ENCODE data around the gene ENPP5. TPM values are rescaled to one million over a fixed set of nuclear protein-coding genes. Genes with fewer than 3 reads are reported as not detected.
"Not testable (repeated sequence)": the region's sequence is repeated elsewhere in the genome, so short reads cannot be mapped to it uniquely, and the experiment has no call there.

Gene ENPP5
- total RNA-seq, 1 experiment from 2014 or later: 9.1 TPM

DNA sequence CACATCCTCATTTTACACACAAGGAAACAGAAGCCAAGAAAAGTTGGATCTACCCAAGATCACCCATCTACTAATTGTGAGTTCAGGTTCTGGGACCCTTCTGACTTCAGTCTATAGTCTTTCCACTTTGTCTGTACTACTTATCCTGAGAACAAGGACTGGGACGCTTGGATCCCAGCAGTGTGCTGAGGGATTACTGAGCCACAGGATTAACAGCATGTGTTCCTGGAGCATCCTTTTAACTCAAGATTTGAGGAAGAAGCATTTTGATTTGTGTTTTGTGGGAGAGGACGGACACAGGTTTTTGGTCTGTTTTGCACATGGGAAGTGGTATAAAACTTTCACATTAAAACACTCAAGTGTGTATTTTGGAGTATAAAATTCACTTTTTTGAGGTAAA is 36.6 kb downstream of the ENPP5 start:
- no peak for DNase-seq (ENCODE audit: low spot score)
- no peaks in the 10 kb centered on the region for H3K9me3 Mint-ChIP-seq
- H3K4me3 Mint-ChIP-seq: no peak overlapping the region
- H3K27me3 Mint-ChIP-seq (ENCODE audit: low read depth): peaks cover 17% of the 10 kb centered on the region
- ChIA-PET CTCF (no interaction called here), POLR2A (no interaction called here)
- TF ChIP-seq, protein P1, sequence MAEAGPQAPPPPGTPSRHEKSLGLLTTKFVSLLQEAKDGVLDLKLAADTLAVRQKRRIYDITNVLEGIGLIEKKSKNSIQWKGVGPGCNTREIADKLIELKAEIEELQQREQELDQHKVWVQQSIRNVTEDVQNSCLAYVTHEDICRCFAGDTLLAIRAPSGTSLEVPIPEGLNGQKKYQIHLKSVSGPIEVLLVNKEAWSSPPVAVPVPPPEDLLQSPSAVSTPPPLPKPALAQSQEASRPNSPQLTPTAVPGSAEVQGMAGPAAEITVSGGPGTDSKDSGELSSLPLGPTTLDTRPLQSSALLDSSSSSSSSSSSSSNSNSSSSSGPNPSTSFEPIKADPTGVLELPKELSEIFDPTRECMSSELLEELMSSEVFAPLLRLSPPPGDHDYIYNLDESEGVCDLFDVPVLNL (CRISPR knock-in tag; IDR thresholded peaks at IDR 0.05; ENCODE audit: borderline replicate concordance, low read depth): no peak
- TF ChIP-seq, protein P2, sequence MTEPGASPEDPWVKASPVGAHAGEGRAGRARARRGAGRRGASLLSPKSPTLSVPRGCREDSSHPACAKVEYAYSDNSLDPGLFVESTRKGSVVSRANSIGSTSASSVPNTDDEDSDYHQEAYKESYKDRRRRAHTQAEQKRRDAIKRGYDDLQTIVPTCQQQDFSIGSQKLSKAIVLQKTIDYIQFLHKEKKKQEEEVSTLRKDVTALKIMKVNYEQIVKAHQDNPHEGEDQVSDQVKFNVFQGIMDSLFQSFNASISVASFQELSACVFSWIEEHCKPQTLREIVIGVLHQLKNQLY (CRISPR knock-in tag; IDR thresholded peaks at IDR 0.05): no peak
- no peak for TF ChIP-seq RORB (CRISPR knock-in tag; IDR thresholded peaks at IDR 0.05)
- TF ChIP-seq, protein P3, sequence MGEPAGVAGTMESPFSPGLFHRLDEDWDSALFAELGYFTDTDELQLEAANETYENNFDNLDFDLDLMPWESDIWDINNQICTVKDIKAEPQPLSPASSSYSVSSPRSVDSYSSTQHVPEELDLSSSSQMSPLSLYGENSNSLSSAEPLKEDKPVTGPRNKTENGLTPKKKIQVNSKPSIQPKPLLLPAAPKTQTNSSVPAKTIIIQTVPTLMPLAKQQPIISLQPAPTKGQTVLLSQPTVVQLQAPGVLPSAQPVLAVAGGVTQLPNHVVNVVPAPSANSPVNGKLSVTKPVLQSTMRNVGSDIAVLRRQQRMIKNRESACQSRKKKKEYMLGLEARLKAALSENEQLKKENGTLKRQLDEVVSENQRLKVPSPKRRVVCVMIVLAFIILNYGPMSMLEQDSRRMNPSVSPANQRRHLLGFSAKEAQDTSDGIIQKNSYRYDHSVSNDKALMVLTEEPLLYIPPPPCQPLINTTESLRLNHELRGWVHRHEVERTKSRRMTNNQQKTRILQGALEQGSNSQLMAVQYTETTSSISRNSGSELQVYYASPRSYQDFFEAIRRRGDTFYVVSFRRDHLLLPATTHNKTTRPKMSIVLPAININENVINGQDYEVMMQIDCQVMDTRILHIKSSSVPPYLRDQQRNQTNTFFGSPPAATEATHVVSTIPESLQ (CRISPR knock-in tag; IDR thresholded peaks at IDR 0.05): no peak
- TF ChIP-seq, protein P4, sequence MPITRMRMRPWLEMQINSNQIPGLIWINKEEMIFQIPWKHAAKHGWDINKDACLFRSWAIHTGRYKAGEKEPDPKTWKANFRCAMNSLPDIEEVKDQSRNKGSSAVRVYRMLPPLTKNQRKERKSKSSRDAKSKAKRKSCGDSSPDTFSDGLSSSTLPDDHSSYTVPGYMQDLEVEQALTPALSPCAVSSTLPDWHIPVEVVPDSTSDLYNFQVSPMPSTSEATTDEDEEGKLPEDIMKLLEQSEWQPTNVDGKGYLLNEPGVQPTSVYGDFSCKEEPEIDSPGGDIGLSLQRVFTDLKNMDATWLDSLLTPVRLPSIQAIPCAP (CRISPR knock-in tag; IDR thresholded peaks at IDR 0.05): no peak
- TF ChIP-seq, protein P5, sequence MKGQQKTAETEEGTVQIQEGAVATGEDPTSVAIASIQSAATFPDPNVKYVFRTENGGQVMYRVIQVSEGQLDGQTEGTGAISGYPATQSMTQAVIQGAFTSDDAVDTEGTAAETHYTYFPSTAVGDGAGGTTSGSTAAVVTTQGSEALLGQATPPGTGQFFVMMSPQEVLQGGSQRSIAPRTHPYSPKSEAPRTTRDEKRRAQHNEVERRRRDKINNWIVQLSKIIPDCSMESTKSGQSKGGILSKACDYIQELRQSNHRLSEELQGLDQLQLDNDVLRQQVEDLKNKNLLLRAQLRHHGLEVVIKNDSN (CRISPR knock-in tag; IDR thresholded peaks at IDR 0.05): no peak
- TF ChIP-seq, protein P6, sequence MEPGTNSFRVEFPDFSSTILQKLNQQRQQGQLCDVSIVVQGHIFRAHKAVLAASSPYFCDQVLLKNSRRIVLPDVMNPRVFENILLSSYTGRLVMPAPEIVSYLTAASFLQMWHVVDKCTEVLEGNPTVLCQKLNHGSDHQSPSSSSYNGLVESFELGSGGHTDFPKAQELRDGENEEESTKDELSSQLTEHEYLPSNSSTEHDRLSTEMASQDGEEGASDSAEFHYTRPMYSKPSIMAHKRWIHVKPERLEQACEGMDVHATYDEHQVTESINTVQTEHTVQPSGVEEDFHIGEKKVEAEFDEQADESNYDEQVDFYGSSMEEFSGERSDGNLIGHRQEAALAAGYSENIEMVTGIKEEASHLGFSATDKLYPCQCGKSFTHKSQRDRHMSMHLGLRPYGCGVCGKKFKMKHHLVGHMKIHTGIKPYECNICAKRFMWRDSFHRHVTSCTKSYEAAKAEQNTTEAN (CRISPR knock-in tag; IDR thresholded peaks at IDR 0.05): no peak
- TF ChIP-seq, protein P7, sequence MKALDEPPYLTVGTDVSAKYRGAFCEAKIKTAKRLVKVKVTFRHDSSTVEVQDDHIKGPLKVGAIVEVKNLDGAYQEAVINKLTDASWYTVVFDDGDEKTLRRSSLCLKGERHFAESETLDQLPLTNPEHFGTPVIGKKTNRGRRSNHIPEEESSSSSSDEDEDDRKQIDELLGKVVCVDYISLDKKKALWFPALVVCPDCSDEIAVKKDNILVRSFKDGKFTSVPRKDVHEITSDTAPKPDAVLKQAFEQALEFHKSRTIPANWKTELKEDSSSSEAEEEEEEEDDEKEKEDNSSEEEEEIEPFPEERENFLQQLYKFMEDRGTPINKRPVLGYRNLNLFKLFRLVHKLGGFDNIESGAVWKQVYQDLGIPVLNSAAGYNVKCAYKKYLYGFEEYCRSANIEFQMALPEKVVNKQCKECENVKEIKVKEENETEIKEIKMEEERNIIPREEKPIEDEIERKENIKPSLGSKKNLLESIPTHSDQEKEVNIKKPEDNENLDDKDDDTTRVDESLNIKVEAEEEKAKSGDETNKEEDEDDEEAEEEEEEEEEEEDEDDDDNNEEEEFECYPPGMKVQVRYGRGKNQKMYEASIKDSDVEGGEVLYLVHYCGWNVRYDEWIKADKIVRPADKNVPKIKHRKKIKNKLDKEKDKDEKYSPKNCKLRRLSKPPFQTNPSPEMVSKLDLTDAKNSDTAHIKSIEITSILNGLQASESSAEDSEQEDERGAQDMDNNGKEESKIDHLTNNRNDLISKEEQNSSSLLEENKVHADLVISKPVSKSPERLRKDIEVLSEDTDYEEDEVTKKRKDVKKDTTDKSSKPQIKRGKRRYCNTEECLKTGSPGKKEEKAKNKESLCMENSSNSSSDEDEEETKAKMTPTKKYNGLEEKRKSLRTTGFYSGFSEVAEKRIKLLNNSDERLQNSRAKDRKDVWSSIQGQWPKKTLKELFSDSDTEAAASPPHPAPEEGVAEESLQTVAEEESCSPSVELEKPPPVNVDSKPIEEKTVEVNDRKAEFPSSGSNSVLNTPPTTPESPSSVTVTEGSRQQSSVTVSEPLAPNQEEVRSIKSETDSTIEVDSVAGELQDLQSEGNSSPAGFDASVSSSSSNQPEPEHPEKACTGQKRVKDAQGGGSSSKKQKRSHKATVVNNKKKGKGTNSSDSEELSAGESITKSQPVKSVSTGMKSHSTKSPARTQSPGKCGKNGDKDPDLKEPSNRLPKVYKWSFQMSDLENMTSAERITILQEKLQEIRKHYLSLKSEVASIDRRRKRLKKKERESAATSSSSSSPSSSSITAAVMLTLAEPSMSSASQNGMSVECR (CRISPR knock-in tag; IDR thresholded peaks at IDR 0.05; ENCODE audit: borderline replicate concordance): no peak
- no peak for TF ChIP-seq CBFB (CRISPR knock-in tag; IDR thresholded peaks at IDR 0.05; ENCODE audit: low read depth)
- H3K27ac Mint-ChIP-seq: no peak overlapping the region
- H3K4me1 Mint-ChIP-seq: peaks cover 5% of the 10 kb centered on the region; the same call in 1 of the 2 replicates
- no peak for ATAC-seq
- H3K36me3 Mint-ChIP-seq: no peaks in the 10 kb centered on the region

DNA sequence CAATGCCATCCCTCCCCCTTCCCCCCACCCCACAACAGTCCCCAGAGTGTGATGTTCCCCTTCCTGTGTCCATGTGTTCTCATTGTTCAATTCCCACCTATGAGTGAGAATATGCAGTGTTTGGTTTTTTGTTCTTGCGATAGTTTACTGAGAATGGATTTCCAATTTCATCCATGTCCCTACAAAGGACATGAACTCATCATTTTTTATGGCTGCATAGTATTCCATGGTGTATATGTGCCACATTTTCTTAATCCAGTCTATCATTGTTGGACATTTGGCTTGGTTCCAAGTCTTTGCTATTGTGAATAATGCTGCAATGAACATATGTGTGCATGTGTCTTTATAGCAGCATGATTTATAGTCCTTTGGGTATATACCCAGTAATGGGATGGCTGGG is 39.5 kb downstream of the ENPP5 start:
- CTCF ChIA-PET; H3K4me3 Mint-ChIP-seq; DNase-seq (ENCODE audit: low spot score); ATAC-seq; H3K9me3 Mint-ChIP-seq; POLR2A ChIA-PET; H3K36me3 Mint-ChIP-seq; H3K27ac Mint-ChIP-seq: not testable (repeated sequence)
- Mint-ChIP-seq H3K27me3 (ENCODE audit: low read depth) (peaks cover 35% of the 10 kb centered on the region), H3K4me1 (peaks cover 11% of the 10 kb centered on the region; the same call in 1 of the 2 replicates)

DNA sequence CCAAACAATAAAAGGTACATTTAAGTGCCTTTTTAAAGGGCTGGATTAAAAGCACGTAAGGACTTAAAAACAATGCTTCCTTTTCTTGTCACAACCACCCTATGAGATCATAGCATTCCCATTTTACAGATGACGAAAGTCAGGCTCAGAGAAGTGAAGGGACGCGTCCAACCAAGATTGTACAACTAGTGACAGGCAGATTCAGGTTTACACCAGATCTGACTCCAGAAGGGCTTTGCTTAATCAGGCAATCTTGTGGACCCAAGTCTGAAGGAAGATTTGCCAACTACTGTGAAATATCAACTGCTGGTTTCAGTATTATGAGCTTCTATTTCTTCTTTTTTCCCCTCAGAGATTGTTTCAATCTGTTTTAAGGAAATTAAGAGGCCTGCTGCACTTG is 40.1 kb downstream of the ENPP5 start:
- no peaks in the 10 kb centered on the region for H3K36me3 Mint-ChIP-seq
- no peak for ATAC-seq
- H3K27me3 Mint-ChIP-seq (ENCODE audit: low read depth): peaks cover 35% of the 10 kb centered on the region
- CTCF ChIA-PET: interaction anchor here (1.5 to 1.8 kb wide), 2 partner anchors 41 to 200 kb away, joined by 5 to 7 read pairs; no protein-coding TSS in a partner anchor
- H3K9me3 Mint-ChIP-seq: no peaks in the 10 kb centered on the region
- peaks cover 11% of the 10 kb centered on the region; the same call in 1 of the 2 replicates for H3K4me1 Mint-ChIP-seq
- H3K4me3 Mint-ChIP-seq: peak overlapping the region; percentile 88
- POLR2A ChIA-PET: no interaction called here
- no peak overlapping the region for H3K27ac Mint-ChIP-seq
- DNase-seq (ENCODE audit: low spot score): no peak
- TF ChIP-seq, protein P2 (CRISPR knock-in tag; IDR thresholded peaks at IDR 0.05): no peak
- TF ChIP-seq FOXP1 (CRISPR knock-in tag; IDR thresholded peaks at IDR 0.05; ENCODE audit: borderline replicate concordance) (no peak), NR1H2 (CRISPR knock-in tag; IDR thresholded peaks at IDR 0.05) (no peak), ZNF121 (CRISPR knock-in tag; IDR thresholded peaks at IDR 0.05) (no peak), MYBL2 (CRISPR knock-in tag; IDR thresholded peaks at IDR 0.05) (no peak), KAT7 (CRISPR knock-in tag; IDR thresholded peaks at IDR 0.05; ENCODE audit: borderline replicate concordance) (no peak), SP1 (CRISPR knock-in tag; conservative IDR thresholded peaks at IDR 0.05) (no peak)
- TF ChIP-seq, protein P4 (CRISPR knock-in tag; IDR thresholded peaks at IDR 0.05): no peak
- TF ChIP-seq, protein P8, sequence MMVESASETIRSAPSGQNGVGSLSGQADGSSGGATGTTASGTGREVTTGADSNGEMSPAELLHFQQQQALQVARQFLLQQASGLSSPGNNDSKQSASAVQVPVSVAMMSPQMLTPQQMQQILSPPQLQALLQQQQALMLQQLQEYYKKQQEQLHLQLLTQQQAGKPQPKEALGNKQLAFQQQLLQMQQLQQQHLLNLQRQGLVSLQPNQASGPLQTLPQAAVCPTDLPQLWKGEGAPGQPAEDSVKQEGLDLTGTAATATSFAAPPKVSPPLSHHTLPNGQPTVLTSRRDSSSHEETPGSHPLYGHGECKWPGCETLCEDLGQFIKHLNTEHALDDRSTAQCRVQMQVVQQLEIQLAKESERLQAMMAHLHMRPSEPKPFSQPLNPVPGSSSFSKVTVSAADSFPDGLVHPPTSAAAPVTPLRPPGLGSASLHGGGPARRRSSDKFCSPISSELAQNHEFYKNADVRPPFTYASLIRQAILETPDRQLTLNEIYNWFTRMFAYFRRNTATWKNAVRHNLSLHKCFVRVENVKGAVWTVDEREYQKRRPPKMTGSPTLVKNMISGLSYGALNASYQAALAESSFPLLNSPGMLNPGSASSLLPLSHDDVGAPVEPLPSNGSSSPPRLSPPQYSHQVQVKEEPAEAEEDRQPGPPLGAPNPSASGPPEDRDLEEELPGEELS (CRISPR knock-in tag; IDR thresholded peaks at IDR 0.05): no peak

Data from WTC11 (cell line).